ENCODE measurements around the gene TMEM203. TPM values are rescaled to one million over a fixed set of nuclear protein-coding genes. Genes with fewer than 3 reads are reported as not detected.

Gene TMEM203
- total RNA-seq, 1 donor from 2014 or later: 24.3 TPM

DNA sequence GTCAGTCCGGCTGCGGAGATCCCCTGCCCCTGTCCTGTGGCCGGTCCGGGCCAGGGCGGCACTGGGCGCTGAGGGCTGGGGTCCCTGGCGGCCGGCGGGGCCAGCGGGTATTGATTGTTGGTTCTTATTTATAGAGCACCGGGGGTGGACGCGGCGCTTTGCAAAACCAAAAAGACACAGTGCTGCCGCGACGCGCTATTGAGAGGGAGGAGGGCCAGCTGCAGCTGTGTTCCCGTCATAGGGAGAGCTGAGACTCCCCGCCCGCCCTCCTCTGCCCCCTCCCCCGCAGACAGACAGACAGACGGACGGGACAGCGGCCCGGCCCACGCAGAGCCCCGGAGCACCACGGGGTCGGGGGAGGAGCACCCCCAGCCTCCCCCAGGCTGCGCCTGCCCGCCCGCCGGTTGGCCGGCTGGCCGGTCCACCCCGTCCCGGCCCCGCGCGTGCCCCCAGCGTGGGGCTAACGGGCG, 38.1 kb downstream of the TMEM203 start:
- Histone ChIP-seq H3K27me3 (peaks cover 48% of the 10 kb centered on the region), H3K9me3 (no peaks in the 10 kb centered on the region), H3K4me3 (no peak overlapping the region), H3K27ac (no peak overlapping the region), H3K36me3 (no peaks in the 10 kb centered on the region), H3K4me1 (peaks cover 21% of the 10 kb centered on the region in 2 donors)
- TF ChIP-seq, protein P1, sequence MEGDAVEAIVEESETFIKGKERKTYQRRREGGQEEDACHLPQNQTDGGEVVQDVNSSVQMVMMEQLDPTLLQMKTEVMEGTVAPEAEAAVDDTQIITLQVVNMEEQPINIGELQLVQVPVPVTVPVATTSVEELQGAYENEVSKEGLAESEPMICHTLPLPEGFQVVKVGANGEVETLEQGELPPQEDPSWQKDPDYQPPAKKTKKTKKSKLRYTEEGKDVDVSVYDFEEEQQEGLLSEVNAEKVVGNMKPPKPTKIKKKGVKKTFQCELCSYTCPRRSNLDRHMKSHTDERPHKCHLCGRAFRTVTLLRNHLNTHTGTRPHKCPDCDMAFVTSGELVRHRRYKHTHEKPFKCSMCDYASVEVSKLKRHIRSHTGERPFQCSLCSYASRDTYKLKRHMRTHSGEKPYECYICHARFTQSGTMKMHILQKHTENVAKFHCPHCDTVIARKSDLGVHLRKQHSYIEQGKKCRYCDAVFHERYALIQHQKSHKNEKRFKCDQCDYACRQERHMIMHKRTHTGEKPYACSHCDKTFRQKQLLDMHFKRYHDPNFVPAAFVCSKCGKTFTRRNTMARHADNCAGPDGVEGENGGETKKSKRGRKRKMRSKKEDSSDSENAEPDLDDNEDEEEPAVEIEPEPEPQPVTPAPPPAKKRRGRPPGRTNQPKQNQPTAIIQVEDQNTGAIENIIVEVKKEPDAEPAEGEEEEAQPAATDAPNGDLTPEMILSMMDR (IDR thresholded peaks at IDR 0.05): no peak
- DNase-seq (ENCODE audit: low spot score in 2 of 2): no peak
- intact Hi-C loops (cut with DNase I): no loop called here

DNA sequence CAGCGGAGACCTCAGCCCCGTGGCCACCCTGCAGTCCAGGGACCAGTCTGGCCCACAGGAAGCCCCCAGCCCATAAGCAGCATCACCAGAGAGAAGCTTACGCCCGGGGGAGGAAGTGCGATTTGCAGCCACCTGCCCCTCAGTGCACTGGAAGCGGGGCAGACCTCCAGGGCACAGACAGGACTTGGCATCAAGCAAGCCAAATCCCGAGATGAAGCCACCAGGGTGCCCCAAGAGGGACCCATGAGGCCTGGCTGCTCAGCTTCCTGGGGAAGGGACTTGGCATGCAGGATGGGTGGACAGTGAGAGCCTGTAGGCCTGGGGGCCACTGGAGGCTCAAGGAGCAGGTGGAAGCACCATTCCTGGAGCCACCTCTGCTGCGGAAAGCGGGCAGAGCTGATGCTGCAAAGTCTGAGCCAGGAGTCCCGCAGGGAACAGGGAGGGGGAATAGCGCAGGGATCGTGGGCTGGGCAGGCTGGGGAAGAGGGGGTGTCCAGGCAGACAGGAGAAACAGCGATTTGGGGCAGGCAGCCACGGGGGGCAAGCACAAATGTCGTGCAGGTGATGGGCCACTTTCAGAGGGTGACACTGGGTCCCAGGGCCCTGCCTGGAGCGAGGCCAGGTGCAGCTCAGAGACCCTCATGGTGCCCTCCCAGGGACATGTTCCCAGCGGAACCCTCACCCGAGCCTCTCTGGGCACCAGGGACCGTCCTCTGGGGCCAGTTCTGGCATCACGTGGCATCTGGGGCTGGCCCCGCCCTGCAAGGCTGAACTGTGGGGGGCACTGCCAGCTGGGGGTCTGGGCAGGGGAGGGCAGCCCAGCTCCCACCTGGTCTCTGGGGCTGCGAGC, 38.8 kb downstream of the TMEM203 start:
- DNase-seq (ENCODE audit: low spot score in 2 of 2): no peak
- TF ChIP-seq, protein P1 (IDR thresholded peaks at IDR 0.05): no peak
- Histone ChIP-seq H3K4me1 (peaks cover 25% of the 10 kb centered on the region in 2 donors), H3K27me3 (peaks cover 54% of the 10 kb centered on the region), H3K4me3 (no peak overlapping the region), H3K9me3 (no peaks in the 10 kb centered on the region), H3K27ac (no peak overlapping the region), H3K36me3 (no peaks in the 10 kb centered on the region)
- intact Hi-C loops (cut with DNase I): no loop called here

DNA sequence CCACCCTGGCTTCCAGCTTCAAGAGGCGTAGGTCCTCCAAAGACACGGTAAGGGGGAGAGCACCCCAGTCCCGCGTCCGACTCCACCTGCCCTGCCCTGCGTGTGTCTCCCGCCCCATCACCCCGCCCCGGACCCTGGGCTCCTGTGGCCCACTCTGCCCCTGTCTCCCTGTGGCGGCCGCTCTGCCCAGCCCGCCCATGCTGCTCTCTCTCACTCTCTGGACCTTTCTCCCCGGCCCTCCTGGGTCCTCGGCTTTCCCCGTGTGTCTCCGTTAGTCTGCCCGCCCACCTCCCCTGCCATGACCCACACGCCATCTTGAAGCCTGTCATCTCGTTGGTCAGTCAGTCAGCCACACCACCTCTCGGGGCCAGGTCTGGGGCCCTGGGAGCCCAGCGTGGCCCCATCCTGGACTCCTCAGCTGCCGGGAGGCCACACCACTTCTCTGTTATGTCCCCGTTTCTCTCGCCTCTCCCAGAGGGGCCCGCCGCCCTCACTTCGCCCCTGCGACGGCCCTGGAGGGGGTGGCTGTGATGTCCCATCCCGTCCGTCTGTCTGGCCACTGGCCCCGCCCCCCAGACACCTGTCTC, 40.1 kb downstream of the TMEM203 start:
- DNase-seq (ENCODE audit: low spot score in 2 of 2): no peak
- TF ChIP-seq, protein P1 (IDR thresholded peaks at IDR 0.05): no peak
- H3K4me1 ChIP-seq: peaks cover 25% of the 10 kb centered on the region in 2 donors

DNA sequence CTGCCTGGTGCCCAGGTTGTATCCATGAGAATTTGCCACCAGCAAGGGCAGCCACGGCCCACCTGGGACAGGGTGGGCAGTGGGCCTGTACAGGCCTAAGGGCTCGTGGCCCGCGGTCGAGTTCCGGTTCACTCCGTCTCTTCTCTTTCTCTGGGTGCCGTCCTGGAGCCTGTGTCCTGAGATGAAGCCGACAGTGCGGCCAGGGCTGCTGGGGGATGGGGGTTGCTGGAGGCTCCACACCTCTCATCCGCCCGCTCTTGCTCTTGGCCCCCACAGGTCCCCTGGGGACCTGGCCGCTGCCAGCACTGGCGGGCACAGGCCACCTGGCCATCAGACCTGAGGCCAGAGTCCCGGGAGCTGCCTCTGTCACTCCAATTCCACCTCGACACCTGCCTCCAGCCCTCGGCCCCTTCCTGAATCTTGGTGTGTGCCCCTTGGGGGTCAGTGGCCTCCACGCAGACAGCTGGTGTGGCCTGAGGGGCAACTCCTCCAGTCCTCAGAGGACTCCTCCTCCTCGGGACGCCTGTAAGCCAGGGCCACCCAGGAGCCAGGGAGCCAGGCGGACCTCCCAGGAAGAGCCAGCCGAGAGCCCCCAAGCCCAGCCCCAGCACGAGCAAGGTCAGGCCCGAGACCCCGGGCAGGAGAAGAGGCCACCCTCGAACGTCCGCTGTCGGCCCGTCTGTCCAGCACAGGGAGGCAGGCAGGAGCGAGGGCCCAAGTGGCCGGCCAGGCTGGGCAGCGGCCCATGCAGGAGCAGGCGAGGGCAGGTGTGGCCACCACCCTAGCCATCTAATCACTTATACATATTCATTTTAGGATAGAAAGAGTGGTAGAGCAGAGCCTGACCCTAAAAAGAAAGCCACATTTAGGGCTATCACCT, 40.8 kb downstream of the TMEM203 start:
- no peak overlapping the region for H3K27ac ChIP-seq
- no peak for DNase-seq (ENCODE audit: low spot score in 2 of 2)

More for the DNA sequence above, 40.1 kb downstream of the TMEM203 start:
- Histone ChIP-seq H3K9me3 (no peaks in the 10 kb centered on the region), H3K4me3 (no peak overlapping the region), H3K27ac (no peak overlapping the region), H3K27me3 (peaks cover 66% of the 10 kb centered on the region), H3K36me3 (no peaks in the 10 kb centered on the region)
- intact Hi-C loops (cut with DNase I): no loop called here

DNA sequence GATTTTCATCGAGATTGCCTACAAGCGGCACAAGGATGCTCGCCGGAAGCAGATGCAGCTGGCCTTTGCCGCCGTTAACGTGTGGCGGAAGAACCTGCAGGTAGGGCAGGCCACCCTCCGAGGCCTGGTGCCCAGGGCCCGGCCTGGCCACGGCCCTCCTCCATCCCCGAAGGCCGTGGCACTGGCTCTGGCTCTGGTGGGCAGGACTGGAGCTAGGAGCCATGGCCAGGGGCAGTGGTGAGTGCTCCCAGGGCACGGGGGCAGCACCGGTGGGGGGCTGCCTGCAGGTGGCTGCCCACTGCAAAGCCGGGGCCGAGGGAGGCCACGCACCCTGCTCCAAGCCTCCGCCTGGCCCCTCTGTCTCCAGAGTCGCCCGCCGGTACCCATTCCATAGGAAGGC, 41.6 kb downstream of the TMEM203 start:
- no peak overlapping the region for H3K4me3 ChIP-seq
- DNase-seq (ENCODE audit: low spot score in 2 of 2): no peak
- H3K27ac ChIP-seq: no peak overlapping the region
- no peaks in the 10 kb centered on the region for H3K9me3 ChIP-seq
- H3K27me3 ChIP-seq: peaks cover 67% of the 10 kb centered on the region
- TF ChIP-seq, protein P1 (IDR thresholded peaks at IDR 0.05): no peak
- no peaks in the 10 kb centered on the region for H3K36me3 ChIP-seq
- peaks cover 18 to 22% of the 10 kb centered on the region in 2 donors for H3K4me1 ChIP-seq
- intact Hi-C loops (cut with DNase I): no loop called here

More for the DNA sequence above, 40.8 kb downstream of the TMEM203 start:
- Histone ChIP-seq H3K9me3 (no peaks in the 10 kb centered on the region), H3K36me3 (no peaks in the 10 kb centered on the region), H3K4me1 (peaks cover 25% of the 10 kb centered on the region in 2 donors), H3K27me3 (peaks cover 66% of the 10 kb centered on the region), H3K4me3 (no peak overlapping the region)
- TF ChIP-seq, protein P1 (IDR thresholded peaks at IDR 0.05): no peak
- intact Hi-C loops (cut with DNase I): no loop called here

Data from ascending aorta (tissue), 2 donors.